Jurkat, Clone E6-1 (cell line): ENCODE data around the gene NUP42.
"Not testable (repeated sequence)": the region's sequence is repeated elsewhere in the genome, so short reads cannot be mapped to it uniquely, and the experiment has no call there.

Experiments used
- DNase-seq: peaks from one replicate; pipeline ENCODE4 v3.0.0-alpha.2; 2011; ENCODE audit warnings: low read depth, low spot score
- H3K4me3 ChIP-seq: 2 replicates; pipeline ENCODE4 v1.5.1; 2011; ENCODE audit warnings: mild to moderate bottlenecking, low read length, control low read depth, moderate library complexity

The NUP42 gene

DNA sequence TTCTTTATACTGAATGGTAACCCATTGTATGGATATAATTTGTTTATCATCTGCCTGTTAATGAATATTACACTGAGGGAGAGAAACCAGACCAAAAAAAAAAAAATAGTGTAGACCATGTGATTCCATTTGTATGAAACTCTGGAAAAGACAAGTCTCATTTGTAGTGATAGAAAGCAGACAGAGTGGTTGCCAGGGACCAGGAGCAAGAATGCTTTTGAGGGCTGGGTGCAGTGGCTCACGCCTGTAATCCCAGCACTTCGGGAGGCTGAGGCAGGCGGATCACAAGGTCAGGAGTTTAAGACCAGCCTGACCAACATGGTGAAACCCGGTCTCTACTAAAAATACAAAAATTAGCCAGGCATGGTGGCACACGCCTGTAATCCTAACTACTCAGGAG, 15.9 kb downstream of the NUP42 start:
- not testable (repeated sequence) for DNase-seq, H3K4me3 ChIP-seq

GRCh38 chr7:23200331-23200730, 18.5 kb downstream of the NUP42 start:
- no peak for DNase-seq
- H3K4me3 ChIP-seq, result no peak overlapping the region

- DNase-seq, result no peak
- no peak overlapping the region for H3K4me3 ChIP-seq
Measured at GRCh38 chr7:23204241-23204640, 22.4 kb downstream of the NUP42 start.

GRCh38 chr7:23205577-23205908, 23.7 kb downstream of the NUP42 start:
- H3K4me3 ChIP-seq, result no peak overlapping the region
- DNase-seq, result no peak

- H3K4me3 ChIP-seq, result no peak overlapping the region
- DNase-seq, result no peak
Measured at GRCh38 chr7:23205909-23206767, 24.3 kb downstream of the NUP42 start.

DNA sequence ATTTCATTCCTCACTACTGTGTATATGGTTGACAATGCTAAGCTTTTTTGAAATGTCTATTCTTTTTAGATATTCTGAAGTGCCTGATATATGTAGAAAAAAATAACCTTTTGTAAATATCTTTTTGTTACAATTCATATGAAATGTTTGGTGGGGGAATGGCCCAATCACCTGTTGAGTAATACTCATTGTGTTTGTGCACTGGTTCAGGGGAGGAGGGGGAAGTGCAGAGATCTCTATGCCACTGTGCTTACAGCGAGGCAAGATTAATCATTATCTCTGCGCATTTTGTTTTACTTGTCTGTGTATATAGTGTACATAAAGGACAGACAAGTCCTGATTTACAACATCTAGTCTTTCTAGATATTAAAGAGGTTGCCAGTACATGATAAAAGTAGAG, 25.2 kb downstream of the NUP42 start:
- no peak for DNase-seq
- H3K4me3 ChIP-seq, result no peak overlapping the region

DNA sequence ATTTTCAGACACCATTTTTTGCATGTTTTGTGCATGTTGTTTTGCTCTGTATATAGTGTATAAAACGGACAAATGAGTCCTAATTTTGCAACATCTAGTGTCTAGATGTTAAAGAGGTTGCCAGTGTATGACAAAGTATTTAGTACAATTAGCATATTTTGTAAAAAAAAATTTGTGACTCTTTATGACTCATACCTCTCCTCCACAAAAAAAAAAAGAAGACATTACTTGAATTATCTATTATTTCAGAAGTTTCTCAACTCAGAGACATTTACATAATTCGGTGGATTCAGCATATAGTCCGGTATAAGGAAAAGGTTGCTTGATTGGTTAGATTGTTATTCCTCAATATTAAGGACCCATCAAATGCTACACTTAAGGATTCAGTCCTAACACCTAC, 26.0 kb downstream of the NUP42 start:
- H3K4me3 ChIP-seq, result no peak overlapping the region
- no peak for DNase-seq

DNA sequence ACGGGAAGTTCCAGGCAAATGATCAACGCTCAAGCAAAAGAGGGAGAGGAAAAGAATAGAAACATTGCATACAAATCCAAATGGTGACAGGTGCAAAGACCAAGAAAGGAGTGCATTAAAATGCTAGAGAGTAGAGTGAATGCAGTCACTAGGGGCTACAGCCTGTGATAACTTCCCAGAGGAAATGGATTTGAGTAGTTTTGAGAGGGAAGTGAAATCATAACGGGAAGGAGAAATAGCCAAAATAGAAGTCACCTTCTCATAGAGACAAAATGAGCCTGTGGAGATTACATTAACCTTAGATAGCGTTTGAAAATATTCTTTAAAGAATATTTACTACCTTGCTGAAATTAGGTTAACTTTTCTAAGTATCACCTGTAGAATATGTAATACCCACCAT, 26.5 kb downstream of the NUP42 start:
- no peak for DNase-seq
- no peak overlapping the region for H3K4me3 ChIP-seq

DNA sequence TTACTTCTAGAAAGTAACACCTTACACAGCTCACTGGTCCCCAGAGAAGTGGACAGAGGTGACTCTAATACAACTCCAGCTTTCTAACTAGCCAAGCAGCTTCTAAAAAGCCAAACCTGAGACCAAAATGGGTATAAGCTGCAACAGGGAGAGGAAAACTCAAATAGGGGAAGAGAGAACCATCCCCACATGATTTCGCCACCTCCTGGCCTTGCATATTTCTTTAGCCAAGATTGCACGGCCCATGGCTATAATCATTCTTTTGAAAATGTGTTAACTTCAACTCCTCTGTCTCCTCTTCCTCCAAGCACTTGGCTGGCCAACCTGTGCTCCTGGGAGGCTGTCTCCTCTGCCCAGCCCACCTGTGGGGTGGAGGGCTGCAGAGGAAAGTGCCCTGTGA, 28.7 kb downstream of the NUP42 start:
- H3K4me3 ChIP-seq, result no peak overlapping the region
- DNase-seq, result no peak

GRCh38 chr7:23211589-23211988, 29.7 kb downstream of the NUP42 start:
- H3K4me3 ChIP-seq, result no peak overlapping the region
- DNase-seq, result no peak

DNA sequence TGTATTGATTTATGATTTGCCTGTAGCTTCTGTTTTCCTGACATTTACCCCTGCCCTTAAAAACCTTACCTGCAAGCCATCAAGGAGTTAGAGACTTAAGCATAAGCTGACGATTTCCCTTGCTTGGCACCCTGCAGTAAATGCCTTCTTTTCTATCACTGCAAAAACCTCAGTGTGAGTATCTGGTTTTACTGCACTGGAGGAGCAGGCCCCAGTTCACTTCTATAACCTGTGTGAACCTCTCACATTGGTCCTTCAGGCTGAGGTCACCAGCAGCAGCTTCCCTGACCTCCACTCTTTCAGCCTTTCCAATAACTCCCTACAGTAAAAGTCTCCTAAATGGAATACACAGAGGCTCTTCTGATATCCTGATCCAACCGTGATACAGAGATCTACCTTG, 30.5 kb downstream of the NUP42 start:
- no peak for DNase-seq
- H3K4me3 ChIP-seq, result no peak overlapping the region

GRCh38 chr7:23212841-23213240, 31.0 kb downstream of the NUP42 start:
- H3K4me3 ChIP-seq, result no peak overlapping the region
- no peak for DNase-seq

- no peak for DNase-seq
- H3K4me3 ChIP-seq, result no peak overlapping the region
Measured at GRCh38 chr7:23213755-23214154, 31.9 kb downstream of the NUP42 start.

- no peak for DNase-seq
- H3K4me3 ChIP-seq, result no peak overlapping the region
Measured at GRCh38 chr7:23214423-23214822, 32.6 kb downstream of the NUP42 start.

GRCh38 chr7:23214938-23215337, 33.1 kb downstream of the NUP42 start:
- DNase-seq, result no peak
- no peak overlapping the region for H3K4me3 ChIP-seq

GRCh38 chr7:23216021-23216420, 34.2 kb downstream of the NUP42 start:
- DNase-seq, result no peak

DNA sequence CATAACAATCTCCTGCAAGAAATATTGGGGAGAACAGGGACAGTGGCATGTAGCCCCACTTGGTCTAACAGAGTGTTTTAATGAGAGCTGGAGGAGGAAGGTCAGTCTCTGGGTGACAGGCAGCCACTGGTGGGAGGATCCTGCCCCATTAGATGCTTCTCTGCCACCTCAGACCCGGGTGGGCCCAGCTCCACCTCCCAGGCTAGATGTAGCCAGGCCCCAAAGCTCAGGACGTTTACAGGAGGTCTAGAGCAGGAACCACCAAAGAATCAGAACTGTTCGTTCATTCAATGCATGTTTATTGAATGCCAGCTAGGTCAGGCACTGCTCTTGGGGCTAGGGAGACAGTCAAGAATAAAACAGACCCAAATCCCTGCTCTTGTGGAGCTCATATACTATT, 36.3 kb downstream of the NUP42 start:
- H3K4me3 ChIP-seq, result no peak overlapping the region
- no peak for DNase-seq

More at GRCh38 chr7:23216021-23216420, 34.2 kb downstream of the NUP42 start:
- no peak overlapping the region for H3K4me3 ChIP-seq

GRCh38 chr7:23220690-23221305, 39.0 kb downstream of the NUP42 start:
- no peak for DNase-seq
- no peak overlapping the region for H3K4me3 ChIP-seq

- DNase-seq, result no peak
- H3K4me3 ChIP-seq, result no peak overlapping the region
Measured at GRCh38 chr7:23222439-23223030, 40.7 kb downstream of the NUP42 start.

GRCh38 chr7:23224364-23224763, 42.5 kb downstream of the NUP42 start:
- DNase-seq, H3K4me3 ChIP-seq: not testable (repeated sequence)
